Small intestine (tissue), 7 donors: ENCODE results near the gene UGT3A1. TPM values are rescaled to one million over a fixed set of nuclear protein-coding genes. Genes with fewer than 3 reads are reported as not detected.
"Not testable (repeated sequence)": the region's sequence is repeated elsewhere in the genome, so short reads cannot be mapped to it uniquely, and the experiment has no call there.

Experiments used
- DNase-seq, 2 donors: peaks; one replicate each; pipeline versions ENCODE4 v3.0.0 to v3.0.0-alpha.2; 2013
- FAIRE-seq: peaks from 2 replicates; lab custom pipeline; 2012; peaks lifted over from hg19 to GRCh38; lab: Jason Lieb, UNC
- H3K27ac ChIP-seq, 3 donors: one replicate each; pipeline ENCODE4 v1.5.1; 2013; ENCODE audit warnings: low read length in 2 of 3, mild to moderate bottlenecking in 2 of 3, control low read depth in 1 of 3, inconsistent platforms in 1 of 3, low read depth in 1 of 3, moderate library complexity in 1 of 3
- H3K27me3 ChIP-seq, 3 donors: one replicate each; pipeline ENCODE4 v1.6.1; 2013; ENCODE audit warnings: low read length in 3 of 3, inconsistent platforms in 1 of 3; ENCODE audit not compliant: control insufficient read depth in 3 of 3, insufficient read depth in 3 of 3
- H3K36me3 ChIP-seq, 3 donors: one replicate each; pipeline ENCODE4 v1.6.1; 2013; ENCODE audit warnings: low read length in 3 of 3, inconsistent platforms in 1 of 3, low read depth in 1 of 3, mild to moderate bottlenecking in 1 of 3, moderate library complexity in 1 of 3; ENCODE audit not compliant: control insufficient read depth in 3 of 3, insufficient read depth in 2 of 3
- H3K4me1 ChIP-seq, 3 donors: one replicate each; pipeline ENCODE4 v1.6.1; 2013; ENCODE audit warnings: low read length in 2 of 3, inconsistent platforms in 1 of 3, low read depth in 1 of 3, mild to moderate bottlenecking in 1 of 3, moderate library complexity in 1 of 3; ENCODE audit not compliant: control insufficient read depth in 3 of 3, insufficient read depth in 2 of 3
- H3K4me3 ChIP-seq, 3 donors: one replicate each; pipeline ENCODE4 v1.5.1; 2013; ENCODE audit warnings: low read length in 3 of 3, control low read depth in 1 of 3, inconsistent platforms in 1 of 3, low read depth in 1 of 3, mild to moderate bottlenecking in 1 of 3, moderate library complexity in 1 of 3
- H3K9me3 ChIP-seq, 2 donors: one replicate each; pipeline ENCODE4 v1.6.1; 2013; ENCODE audit warnings: low read depth in 1 of 2, low read length in 1 of 2; ENCODE audit not compliant: control insufficient read depth in 2 of 2, insufficient read depth in 1 of 2
- WGBS, 3 donors: extraction: QIAGEN DNeasy Blood & Tissue Kit; methylation state at CpG; one replicate each; pipeline ENCODE4 v1.1.7; 2013; 5-methylcytosine and 5-hydroxymethylcytosine counted together
- polyA plus RNA-seq, 4 donors: library from polyadenylated mRNA; stranded (reverse) in 3 of 4; unstranded in 1 of 4; fragments of 200-250 nt in 3 of 4; fragments of 120-200 nt in 1 of 4; gene quantifications; one replicate each; pipeline versions ENCODE4 v1.2.1 to v1.2.3, GENCODE V29; 2013
- donor health status: healthy with polysubstance abuse.
- donor health status: control.
- donor health status: control.
- donor health status: Bipolar disorder and iron deficiency.
- donor health status: healthy.

The UGT3A1 gene
- polyA plus RNA-seq, 4 donors, result 1.3 to 180 (median 1.9) TPM

DNA sequence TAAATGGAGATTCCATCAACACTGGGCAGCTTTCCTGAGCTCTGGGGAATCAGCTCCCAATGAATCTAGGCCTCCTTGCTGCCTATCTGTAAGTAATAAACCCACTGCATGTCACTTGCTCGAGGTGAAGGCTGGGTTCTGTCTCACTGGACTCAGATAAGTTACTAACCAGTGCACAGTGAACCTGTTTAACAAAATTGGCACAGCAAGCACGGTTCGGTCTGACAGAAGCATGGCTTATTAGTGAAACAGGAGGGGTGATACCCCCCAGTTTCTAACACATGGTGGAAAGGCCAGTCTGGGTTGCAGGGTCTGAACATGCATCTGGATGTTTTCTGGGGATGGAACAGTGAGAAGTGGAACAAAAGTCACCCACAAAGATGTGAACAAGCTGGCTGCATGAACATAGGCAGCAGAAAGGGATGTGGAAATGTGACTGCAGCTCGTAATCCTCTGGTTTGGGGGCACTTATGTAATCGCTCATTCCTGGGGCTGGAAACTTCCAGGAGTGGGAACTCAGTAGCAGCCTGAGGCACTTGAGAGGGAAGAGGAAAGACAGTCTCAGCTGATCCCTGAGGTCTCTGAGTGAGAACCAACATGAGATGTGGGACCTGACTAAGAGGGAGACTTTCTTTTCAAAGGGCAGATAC, 37.8 kb upstream of the UGT3A1 start:
- Histone ChIP-seq H3K4me1 (peaks cover 0 to 11% (median 0%) of the 10 kb centered on the region in 3 donors), H3K36me3 (no peaks in the 10 kb centered on the region), H3K27ac (no peak overlapping the region), H3K4me3 (no peak overlapping the region), H3K9me3 (peaks cover 0 to 1% of the 10 kb centered on the region in 2 donors), H3K27me3 (no peaks in the 10 kb centered on the region)
- FAIRE-seq, result no peak
- WGBS, 3 donors, result 75 to 77% (median 76%) methylated on average over 5 of the region's 5 CpGs
- DNase-seq, result no peak

DNA sequence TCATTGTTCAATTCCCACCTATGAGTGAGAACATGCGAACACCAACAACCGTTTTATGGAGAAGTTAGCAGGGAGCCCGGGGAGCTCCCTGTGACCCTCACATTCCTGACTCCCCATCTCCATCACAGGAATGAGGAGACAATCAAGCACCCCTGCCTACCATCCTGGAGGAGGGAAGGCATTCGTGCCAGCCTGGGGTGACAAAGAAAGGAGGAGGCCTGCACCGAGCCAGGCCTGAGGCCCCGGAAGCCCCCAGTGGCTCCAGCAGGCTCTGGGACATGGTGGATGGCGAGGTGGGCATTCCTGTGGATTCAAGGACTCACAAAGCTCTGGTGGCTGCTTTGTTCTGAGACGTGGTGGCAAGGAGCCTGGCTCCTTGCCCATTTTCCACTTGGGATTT, 36.5 kb upstream of the UGT3A1 start:
- no peak for FAIRE-seq
- Histone ChIP-seq H3K4me3 (no peak overlapping the region), H3K9me3 (peaks cover 0 to 3% of the 10 kb centered on the region in 2 donors), H3K27me3 (no peaks in the 10 kb centered on the region), H3K4me1 (no peaks in the 10 kb centered on the region), H3K27ac (no peak overlapping the region), H3K36me3 (no peaks in the 10 kb centered on the region)
- WGBS, 3 donors, result 84 to 93% (median 86%) methylated on average over 8 of the region's 8 CpGs
- no peak for DNase-seq

DNA sequence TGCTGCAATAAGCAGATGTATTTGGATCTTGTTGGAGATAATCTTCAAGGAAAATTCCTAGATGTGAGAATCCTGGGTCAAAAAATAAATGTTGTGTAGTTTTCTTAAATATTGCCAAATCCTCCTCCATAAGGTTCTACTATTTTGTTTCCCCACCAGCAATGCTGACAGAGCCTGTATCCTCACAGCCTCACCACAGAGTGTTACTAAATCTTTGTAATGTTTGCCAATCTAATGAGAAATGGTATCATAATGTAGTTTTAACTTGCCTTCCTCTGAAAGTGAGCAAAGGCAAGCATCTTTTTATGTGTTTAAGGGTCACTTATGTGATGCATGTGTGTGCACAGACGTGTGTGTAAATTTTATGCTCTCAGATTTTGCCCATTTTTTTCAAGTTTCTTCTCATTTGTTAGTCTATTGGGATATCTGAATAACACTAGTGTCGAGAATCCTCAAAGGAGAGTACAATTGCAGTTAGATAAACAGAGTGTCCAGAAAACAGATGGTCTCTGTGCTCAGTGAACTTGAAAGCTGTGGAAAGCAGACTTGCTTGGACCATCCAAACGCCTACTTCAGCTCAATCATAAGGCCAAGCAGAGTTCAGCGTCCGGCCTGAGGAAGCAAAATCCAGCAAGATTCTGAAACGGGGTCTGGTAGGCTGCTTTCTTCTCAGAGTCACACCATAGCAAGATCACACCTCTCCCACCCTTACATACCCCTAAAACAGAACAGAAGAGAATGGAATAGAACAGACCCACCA, 35.7 kb upstream of the UGT3A1 start:
- Histone ChIP-seq H3K36me3 (no peaks in the 10 kb centered on the region), H3K4me3 (no peak overlapping the region), H3K9me3 (peaks cover 0 to 3% of the 10 kb centered on the region in 2 donors), H3K4me1 (no peaks in the 10 kb centered on the region), H3K27me3 (no peaks in the 10 kb centered on the region), H3K27ac (no peak overlapping the region)
- FAIRE-seq (no peak), DNase-seq (no peak)
- 58 to 83% (median 77%) methylated on average over 6 of the region's 6 CpGs for WGBS, 3 donors

DNA sequence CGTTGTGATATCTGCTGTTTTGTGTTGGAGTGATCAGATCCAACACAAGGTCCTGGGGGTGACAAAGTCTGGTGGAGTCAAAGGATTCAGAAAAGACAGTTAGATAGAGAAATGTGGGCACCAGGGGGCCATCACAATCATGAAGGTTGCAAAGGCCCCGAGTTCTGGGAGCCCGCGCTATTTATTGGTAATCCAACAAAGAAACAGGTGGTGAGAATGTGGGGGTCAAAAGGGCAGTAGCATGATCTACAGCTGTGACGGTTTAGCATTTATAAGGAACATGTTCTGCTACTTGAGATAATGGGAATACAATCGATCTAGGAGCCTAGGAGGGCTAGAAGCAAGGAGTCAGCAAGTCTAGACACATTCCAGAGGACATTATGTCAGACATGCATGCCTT, 31.1 kb upstream of the UGT3A1 start:
- H3K27ac ChIP-seq, H3K36me3 ChIP-seq, H3K4me1 ChIP-seq, H3K9me3 ChIP-seq, FAIRE-seq, H3K27me3 ChIP-seq, H3K4me3 ChIP-seq: not testable (repeated sequence)
- DNase-seq, result peak; percentile 28 to 67
- WGBS, 3 donors, result 29 to 54% (median 33%) methylated on average over 6 of the region's 6 CpGs

- Histone ChIP-seq H3K9me3 (peaks cover 1 to 19% of the 10 kb centered on the region in 2 donors), H3K4me1 (peaks cover 0 to 15% (median 0%) of the 10 kb centered on the region in 3 donors)
- not testable (repeated sequence) for H3K36me3 ChIP-seq, H3K4me3 ChIP-seq, DNase-seq, FAIRE-seq, H3K27me3 ChIP-seq, H3K27ac ChIP-seq
- 88 to 98% (median 91%) methylated on average over 5 of the region's 5 CpGs for WGBS, 3 donors
Observed at GRCh38 chr5:36019584-36019983, 28.4 kb upstream of the UGT3A1 start.

DNA sequence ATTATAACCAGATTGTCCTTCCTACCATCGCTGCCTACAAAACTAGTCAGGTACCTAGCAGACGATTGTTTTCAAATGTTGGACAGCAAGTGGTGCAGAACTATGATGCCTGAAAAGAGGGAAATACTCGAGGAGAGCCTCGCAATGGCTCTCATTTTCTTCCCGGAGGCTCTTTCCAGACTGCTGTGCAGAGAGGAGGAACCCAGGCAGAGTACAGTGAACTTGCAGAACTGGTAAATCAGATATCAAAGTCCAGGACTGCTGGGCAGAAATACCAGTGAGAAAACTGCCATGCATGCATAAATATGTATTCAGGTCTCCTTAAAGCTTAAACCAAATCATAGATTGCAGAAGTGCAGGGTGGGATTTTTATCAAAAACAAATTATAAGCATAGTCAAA, 26.4 kb upstream of the UGT3A1 start:
- 10 to 53% (median 27%) methylated on average over 5 of the region's 5 CpGs for WGBS, 3 donors
- peak overlapping the region; percentile 40 to 86 (median 70) for H3K27ac ChIP-seq
- peaks cover 1 to 32% of the 10 kb centered on the region in 2 donors for H3K9me3 ChIP-seq
- no peak overlapping the region for H3K4me3 ChIP-seq
- peak; percentile 90 for DNase-seq
- H3K4me1 ChIP-seq, result peaks cover 0 to 15% (median 0%) of the 10 kb centered on the region in 3 donors
- H3K27me3 ChIP-seq, result no peaks in the 10 kb centered on the region
- H3K36me3 ChIP-seq, result peaks cover 0 to 5% (median 0%) of the 10 kb centered on the region in 3 donors
- FAIRE-seq, result no peak

GRCh38 chr5:36017004-36017403, 25.8 kb upstream of the UGT3A1 start:
- no peaks in the 10 kb centered on the region for H3K27me3 ChIP-seq
- peak; percentile 22 to 68 for DNase-seq
- FAIRE-seq, result no peak
- H3K36me3 ChIP-seq, result peaks cover 0 to 5% (median 0%) of the 10 kb centered on the region in 3 donors
- peaks cover 1 to 32% of the 10 kb centered on the region in 2 donors for H3K9me3 ChIP-seq
- H3K4me1 ChIP-seq, result peaks cover 0 to 15% (median 0%) of the 10 kb centered on the region in 3 donors
- no peak overlapping the region for H3K4me3 ChIP-seq
- peak overlapping the region in 1 of 3 donors; percentile 86 for H3K27ac ChIP-seq
- 17 to 69% (median 28%) methylated on average over 1 of the region's 1 CpG for WGBS, 3 donors

- FAIRE-seq, result no peak
Observed at GRCh38 chr5:36013182-36013581, 22.0 kb upstream of the UGT3A1 start.

More at GRCh38 chr5:36013182-36013581, 22.0 kb upstream of the UGT3A1 start:
- Histone ChIP-seq H3K4me3 (no peak overlapping the region), H3K9me3 (peaks cover 1 to 55% of the 10 kb centered on the region in 2 donors), H3K36me3 (peaks cover 0 to 7% (median 0%) of the 10 kb centered on the region in 3 donors), H3K27me3 (no peaks in the 10 kb centered on the region), H3K27ac (no peak overlapping the region), H3K4me1 (peaks cover 0 to 19% (median 0%) of the 10 kb centered on the region in 3 donors)
- WGBS, 3 donors, result 81 to 86% (median 85%) methylated on average over 2 of the region's 2 CpGs
- DNase-seq, result no peak
